GM12892 (cell line): ENCODE data around the gene SLC25A25.
"Not testable (repeated sequence)": the region's sequence is repeated elsewhere in the genome, so short reads cannot be mapped to it uniquely, and the experiment has no call there.

Experiments
- POLR2A ChIP-seq: IDR thresholded peaks from 2 replicates; pipeline ENCODE4 v1.6.1; 2011; ENCODE audit warnings: low read depth, low read length, control low read depth
- POLR2AphosphoS5 ChIP-seq: IDR thresholded peaks from 2 replicates; pipeline ENCODE4 v1.6.1; 2011; ENCODE audit warnings: low read depth, low read length, control low read depth
- TAF1 ChIP-seq: IDR thresholded peaks from 2 replicates; pipeline ENCODE4 v1.6.1; 2011; ENCODE audit warnings: low read depth, mild to moderate bottlenecking, control low read depth, low read length, borderline replicate concordance

- TF ChIP-seq TAF1, POLR2A, POLR2AphosphoS5: not testable (repeated sequence)
Observed at GRCh38 chr9:128040783-128041182, 27.2 kb upstream of the SLC25A25 start.
